NCI-H1436 (cell line): Measurements from ENCODE around the gene KNCN.

ENCODE experiments used
- DNase-seq: peaks from one replicate; lab custom pipeline; 2025; lab: John Stamatoyannopoulos, UW

Gene KNCN

DNA sequence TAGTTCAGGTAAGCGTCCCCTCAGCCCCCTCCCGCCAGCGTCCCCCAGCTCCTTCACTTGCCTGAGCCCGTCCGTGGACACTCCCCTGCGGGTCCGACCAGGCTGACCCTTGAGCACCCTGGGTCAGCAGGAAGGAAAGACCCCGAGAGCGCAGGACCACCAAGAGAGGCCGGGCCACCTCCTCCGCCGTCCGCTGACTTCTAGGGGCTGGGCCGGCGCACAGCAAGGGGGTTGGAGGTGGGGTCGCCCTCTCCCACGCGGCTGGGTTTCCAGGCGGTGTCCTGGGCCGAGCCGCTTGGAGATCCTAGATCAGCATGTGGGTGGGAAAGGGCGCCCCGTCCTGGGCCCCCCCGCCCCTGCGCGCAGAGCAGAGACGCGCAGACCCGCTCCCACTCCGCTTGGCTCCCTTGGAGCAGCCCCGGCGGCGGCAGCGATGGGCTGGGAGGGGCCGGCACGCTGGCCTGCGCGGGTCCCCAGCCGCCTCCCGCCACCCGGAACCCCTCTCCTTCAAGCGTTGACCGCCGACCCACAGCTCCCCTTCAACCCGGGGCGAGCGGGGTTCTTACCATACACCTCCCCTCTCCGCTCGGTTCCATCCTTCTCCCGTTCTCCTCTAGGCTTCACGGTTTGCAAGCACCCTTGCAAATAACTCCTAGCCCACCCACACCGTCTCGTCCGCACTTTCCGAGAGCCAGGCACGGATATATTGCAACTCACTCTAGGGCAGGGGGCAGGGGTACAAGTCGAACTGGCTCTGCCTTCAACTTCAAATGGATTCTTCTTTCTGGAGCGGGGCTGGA lies 7.5 kb downstream of the KNCN start:
- DNase-seq: no peak

- no peak for DNase-seq
Observed at GRCh38 chr1:46543382-46543760, 8.1 kb downstream of the KNCN start.

DNA sequence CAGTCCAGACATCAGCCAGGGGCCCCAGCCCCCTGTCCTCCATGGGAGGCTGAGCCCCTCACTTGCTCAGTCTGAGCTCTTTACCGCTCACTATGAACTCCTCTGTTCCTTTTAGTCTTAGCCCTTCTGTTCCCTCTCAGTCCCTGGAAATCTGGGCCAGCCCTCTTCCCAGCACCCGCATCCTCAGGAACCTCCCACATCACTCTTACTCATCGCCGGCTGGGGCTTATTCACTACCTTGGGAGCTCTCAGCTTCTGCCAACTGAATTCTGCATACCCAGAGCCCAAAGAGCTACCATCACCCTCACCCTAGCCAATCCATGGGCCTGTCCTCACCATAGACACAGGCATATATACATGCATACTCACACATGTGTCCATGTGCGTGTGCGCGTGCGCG lies 11.5 kb downstream of the KNCN start:
- DNase-seq: no peak

DNA sequence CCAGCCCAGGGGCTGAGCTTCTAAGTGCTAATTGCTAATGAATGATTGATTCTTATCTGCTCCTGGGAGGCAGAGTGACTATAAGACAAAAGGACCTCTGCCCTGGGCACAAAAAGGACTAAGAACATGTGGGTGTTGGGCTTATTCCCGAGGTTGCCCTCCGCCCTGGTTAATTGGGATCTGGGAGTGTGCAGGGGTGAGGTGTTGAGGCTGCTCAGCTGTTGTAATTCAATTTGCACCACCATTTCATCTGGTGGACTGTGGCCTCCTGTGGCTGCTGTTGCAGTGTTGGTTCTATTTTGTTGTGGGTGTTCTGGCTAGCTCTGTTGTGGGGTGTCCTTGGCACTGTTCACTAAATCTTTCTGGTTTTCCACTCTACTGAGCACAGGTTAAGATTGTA lies 13.3 kb downstream of the KNCN start:
- no peak for DNase-seq

DNA sequence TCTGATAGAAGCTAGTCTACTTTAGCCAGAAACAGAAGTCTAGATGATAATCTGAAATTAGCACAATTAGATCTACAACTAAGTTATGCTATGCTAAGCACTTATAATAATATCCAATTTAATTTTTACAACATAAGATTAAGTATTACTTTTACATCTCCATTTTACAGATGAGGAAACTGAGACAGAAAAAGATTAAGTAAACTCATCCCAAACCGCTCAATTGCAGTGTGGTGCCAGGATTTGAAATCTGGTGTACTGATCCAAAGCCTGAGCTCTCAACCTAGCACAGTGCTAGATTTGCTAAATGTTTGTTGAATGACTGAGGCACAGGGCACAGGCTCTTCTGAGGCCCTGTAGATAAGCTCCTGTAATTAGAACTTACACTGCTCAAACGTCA lies 13.8 kb downstream of the KNCN start:
- no peak for DNase-seq

DNA sequence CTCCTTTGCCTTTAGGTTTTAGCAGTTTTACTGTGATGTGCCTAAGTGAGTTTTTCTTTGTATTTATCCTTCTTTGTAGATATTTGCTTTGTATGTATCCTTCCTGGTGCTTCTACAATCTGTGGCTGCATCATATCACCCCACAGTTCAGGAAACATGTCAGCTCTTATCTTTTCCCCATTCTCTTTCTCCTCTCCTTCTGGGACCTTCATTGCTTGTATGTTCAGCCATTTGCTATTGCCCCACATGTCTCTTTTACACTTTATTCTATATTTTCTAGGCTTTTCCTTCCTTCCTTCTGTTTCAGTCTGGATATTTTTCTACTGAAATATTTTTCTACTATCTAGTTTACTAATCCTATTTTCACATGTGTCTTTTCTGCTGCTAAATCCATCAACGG lies 14.9 kb downstream of the KNCN start:
- no peak for DNase-seq

DNA sequence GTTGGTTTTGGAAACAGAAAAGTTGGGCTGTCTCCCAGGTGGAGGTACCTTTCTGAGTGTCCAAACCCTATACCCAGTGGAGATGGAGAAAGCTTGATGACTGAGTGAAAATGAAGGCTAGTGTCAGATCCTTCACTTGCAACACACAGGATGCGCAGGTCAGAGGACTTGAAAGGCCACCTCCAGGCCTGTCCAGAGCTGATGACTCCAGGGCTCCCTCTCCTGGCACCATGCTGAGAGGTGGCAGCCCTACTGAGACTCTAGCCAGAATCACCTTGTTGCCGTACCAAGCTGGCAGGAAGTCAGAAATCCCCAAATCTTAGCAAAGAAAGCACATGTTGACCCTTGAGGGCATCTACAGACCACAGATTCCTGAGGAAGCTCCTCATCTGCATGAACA lies 16.4 kb downstream of the KNCN start:
- DNase-seq: no peak

GRCh38 chr1:46533179-46533864 lies 18.1 kb downstream of the KNCN start:
- no peak for DNase-seq

- peak; percentile 51 for DNase-seq
Observed at GRCh38 chr1:46532498-46533178, 18.8 kb downstream of the KNCN start.

DNA sequence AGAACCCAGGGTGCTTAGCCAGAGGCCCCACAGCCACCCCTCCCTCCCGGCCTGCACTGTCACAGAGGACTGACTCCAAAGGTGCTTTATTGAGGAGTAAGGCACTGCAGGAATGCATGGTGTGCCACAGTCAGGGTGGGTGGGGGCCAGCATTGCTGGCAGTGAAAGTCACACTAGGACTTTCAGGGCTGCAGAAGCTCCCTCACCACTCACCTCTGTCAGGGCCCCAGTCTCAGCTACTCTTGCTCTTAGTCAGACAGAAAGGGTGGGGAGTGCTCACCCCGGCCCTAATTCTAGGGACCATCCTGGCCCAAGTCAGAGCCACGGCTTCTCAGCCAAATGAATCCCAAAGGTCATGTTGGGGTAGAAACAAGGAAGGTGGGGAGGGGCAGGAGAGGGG lies 19.4 kb downstream of the KNCN start:
- no peak for DNase-seq

- no peak for DNase-seq
Observed at GRCh38 chr1:46530791-46531409, 20.5 kb downstream of the KNCN start.

GRCh38 chr1:46530311-46530710 lies 21.1 kb downstream of the KNCN start:
- no peak for DNase-seq

DNA sequence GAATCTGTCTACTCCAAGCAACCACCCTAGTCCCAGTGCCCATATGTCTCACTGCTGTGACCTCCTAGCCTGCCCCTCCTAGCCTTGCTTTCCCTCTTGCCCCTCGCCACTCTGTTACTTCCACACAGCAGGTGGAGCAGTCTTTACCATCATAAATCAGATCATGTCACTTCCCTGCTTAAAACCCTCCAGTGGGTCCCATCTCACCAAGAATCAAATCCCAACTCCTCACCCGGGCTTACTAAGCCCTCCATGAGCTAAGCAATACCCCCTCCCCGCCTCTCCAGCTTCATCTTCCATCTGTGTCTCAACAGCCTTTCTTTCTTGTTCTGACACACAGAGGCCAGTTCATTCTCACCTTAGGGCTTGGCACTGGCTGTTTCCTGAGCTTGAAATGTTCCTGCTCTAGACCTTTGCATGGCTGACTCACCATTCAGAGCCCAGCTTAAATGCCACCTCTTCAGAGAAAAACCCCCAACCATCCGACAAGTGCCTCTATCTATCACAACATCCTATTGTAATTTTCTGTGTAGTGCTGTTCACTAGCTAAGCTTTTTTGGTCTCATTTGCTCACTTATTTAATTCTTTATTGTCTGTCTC lies 22.3 kb downstream of the KNCN start:
- DNase-seq: no peak

DNA sequence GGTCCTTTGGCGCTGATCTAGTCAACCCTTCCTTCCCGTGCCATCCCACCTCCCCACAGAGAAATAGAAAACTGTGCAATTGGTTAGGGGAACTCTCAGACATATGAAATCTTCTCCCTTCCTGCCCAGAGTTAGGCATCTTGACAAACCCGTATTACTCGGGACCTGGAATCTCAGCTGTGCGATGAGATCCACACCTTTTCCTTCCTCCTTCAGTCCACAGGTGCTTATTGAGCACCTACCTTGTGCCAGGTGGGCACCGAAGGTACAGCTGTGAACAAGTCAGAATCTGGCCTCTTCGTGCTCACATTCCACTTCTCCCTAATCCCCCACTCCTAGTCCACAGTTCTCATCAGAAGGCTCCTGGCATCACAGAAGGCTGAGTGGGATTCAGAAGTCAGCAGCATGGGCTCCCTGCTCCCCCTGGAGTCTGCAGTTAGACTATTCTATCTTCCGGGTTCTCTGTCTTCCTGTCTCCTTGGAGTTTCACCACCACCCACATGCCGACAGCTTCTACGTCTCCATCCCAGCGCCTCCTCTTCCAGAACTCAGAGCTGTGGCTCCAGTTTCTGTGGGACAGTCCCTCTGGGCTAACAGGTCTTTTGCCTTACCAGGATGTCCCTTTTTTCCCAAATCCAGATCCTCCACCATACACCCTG lies 23.0 kb downstream of the KNCN start:
- DNase-seq: no peak

GRCh38 chr1:46527474-46528296 lies 23.8 kb downstream of the KNCN start:
- DNase-seq: peak; percentile 74

DNA sequence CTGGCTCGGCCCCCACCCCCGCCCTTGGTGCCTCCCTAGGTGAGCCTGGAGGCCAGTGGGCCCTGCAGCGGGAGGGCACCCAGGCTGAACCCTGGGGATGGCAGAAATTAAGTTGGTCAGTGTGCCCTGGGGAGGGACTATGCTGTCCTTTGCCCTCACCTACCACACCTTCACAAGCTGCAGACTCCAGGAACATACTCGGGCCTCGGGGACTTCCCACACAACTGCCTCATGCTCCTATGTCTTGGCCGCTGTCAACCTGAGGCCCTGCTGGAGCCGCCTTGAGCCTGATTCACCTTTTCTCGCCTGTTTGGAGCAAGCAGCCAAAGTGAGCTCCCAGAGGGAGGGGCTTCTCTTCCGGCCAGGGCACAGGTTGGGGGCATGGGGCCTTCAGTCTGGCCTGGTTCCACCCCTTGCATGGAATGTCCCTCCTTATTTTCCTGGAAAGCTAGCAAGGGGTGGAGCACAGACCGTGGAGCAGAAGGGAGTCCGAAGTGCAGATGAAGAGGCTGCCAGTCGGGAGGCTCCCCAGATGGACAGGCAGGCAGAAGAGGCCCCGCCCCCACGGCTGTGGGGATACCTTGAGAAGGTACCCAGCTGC lies 24.7 kb downstream of the KNCN start:
- DNase-seq: no peak

GRCh38 chr1:46526013-46526690 lies 25.3 kb downstream of the KNCN start:
- peak; percentile 26 for DNase-seq

- DNase-seq: no peak
Observed at GRCh38 chr1:46525253-46525983, 26.0 kb downstream of the KNCN start.

DNA sequence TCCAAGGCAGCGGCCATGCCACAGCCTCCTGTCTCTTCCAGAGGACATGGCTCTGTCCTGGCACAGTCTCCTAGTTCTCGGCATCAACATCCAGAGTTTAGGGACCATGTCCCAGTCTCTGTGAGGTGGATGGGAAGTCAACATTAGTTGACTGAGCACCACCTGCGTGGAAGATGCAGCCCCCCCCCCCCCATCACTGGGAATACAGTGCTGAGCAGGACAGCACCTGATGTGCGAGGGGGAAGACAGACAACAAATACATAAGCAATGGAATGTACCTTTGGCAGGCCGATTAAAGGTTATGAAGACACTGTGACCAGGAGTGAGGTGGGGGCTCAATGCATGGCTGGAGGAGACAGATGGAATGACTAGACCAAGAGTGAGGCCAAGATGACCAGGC lies 26.6 kb downstream of the KNCN start:
- DNase-seq: no peak
